ENCODE data around the gene AUTS2. TPM values are rescaled to one million over a fixed set of nuclear protein-coding genes. Genes with fewer than 3 reads are reported as not detected.

The AUTS2 gene
- polyA plus RNA-seq, 3 donors: 0.08 to 0.35 TPM; not detected in 1

DNA sequence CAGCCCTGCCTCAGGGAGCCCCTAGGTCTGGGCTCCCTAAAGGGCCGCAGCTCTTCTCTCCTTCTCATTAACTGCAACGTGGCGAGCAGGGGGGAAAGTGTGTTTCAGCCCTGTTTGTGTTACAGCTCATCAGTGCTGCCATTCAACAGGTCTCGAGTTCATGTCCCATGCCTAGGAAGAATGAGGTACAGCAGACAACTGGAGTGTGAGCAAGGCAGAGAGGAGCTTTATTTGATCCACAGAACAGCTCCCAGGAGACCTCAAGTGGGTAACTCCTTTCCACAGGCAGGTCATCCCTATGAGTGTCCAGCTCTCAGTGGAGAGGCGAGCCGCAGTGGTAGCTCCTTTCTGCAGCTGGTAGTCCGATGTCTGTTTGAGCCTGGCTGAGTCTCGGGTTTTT is 313.1 kb downstream of the AUTS2 start:
- no peaks in the 10 kb centered on the region for H3K4me1 Mint-ChIP-seq
- H3K27ac Mint-ChIP-seq: no peak overlapping the region
- intact Hi-C loops (cut with micrococcal nuclease): no loop called here

DNA sequence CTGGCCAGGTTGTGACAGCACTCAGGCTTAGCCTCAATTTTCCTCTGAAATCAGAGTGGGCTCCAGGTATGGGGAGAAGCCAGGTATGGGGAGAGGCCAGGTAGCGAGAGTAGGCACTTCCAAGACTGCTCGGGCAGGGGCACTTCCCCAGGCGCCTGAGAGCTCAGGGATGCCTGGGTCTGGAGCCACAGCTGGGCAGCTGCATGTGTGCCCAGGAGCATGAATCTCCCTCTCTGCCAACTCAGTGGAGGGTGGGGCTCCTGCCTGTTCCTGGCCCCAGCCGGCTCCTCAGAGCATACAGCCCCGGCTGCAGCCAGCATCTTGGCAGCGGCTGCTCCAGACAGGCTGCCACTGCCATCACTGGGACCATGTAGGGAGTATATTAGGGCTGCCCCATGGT is 313.9 kb downstream of the AUTS2 start:
- no peak overlapping the region for H3K4me3 ChIP-seq (replicated peaks in 1 of 3; ENCODE audit: low read depth in 2 of 3, low read length in 3 of 3)
- peaks cover 10 to 25% of the 10 kb centered on the region in 2 donors for H3K9me3 ChIP-seq (replicated peaks in 1 of 2; ENCODE audit: control insufficient read depth in 1 of 2, insufficient read depth in 1 of 2, low read length in 2 of 2)
- Mint-ChIP-seq H3K27me3 (ENCODE audit: low read depth in 3 of 3) (no peaks in the 10 kb centered on the region), H3K27ac (no peak overlapping the region), H3K4me3 (no peak overlapping the region), H3K9me3 (peaks cover 4 to 19% (median 17%) of the 10 kb centered on the region in 7 donors), H3K4me1 (no peaks in the 10 kb centered on the region), H3K36me3 (no peaks in the 10 kb centered on the region)
- 93% methylated on average over 3 of the region's 6 CpGs for WGBS (ENCODE audit: insufficient coverage)
- H3K79me2 ChIP-seq (ENCODE audit: insufficient read depth, low read length): no peaks in the 10 kb centered on the region
- H3K27me3 ChIP-seq (ENCODE audit: control insufficient read depth in 2 of 2, insufficient read depth in 2 of 2, low read length in 2 of 2): no peaks in the 10 kb centered on the region
- TF ChIP-seq, protein P1, sequence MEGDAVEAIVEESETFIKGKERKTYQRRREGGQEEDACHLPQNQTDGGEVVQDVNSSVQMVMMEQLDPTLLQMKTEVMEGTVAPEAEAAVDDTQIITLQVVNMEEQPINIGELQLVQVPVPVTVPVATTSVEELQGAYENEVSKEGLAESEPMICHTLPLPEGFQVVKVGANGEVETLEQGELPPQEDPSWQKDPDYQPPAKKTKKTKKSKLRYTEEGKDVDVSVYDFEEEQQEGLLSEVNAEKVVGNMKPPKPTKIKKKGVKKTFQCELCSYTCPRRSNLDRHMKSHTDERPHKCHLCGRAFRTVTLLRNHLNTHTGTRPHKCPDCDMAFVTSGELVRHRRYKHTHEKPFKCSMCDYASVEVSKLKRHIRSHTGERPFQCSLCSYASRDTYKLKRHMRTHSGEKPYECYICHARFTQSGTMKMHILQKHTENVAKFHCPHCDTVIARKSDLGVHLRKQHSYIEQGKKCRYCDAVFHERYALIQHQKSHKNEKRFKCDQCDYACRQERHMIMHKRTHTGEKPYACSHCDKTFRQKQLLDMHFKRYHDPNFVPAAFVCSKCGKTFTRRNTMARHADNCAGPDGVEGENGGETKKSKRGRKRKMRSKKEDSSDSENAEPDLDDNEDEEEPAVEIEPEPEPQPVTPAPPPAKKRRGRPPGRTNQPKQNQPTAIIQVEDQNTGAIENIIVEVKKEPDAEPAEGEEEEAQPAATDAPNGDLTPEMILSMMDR (IDR thresholded peaks at IDR 0.05): no peak
- DNase-seq: no peak
- H4K20me1 ChIP-seq (ENCODE audit: insufficient read depth, low read length): no peaks in the 10 kb centered on the region
- H3K4me2 ChIP-seq (replicated peaks; ENCODE audit: extremely low read depth, low read length, poor library complexity, severe bottlenecking): no peak overlapping the region
- no peaks in the 10 kb centered on the region for H3K36me3 ChIP-seq (replicated peaks in 1 of 2; ENCODE audit: control insufficient read depth in 1 of 2, insufficient read depth in 2 of 2, low read length in 2 of 2)
- no peak overlapping the region for H3K27ac ChIP-seq (ENCODE audit: low read depth in 1 of 2, low read length in 2 of 2)
- no peak overlapping the region for H3K9ac ChIP-seq (ENCODE audit: insufficient read depth, low read length, poor library complexity, severe bottlenecking)
- no peaks in the 10 kb centered on the region for H3K4me1 ChIP-seq (ENCODE audit: control insufficient read depth in 1 of 2, insufficient read depth in 2 of 2, low read length in 2 of 2)
- intact Hi-C loops (cut with micrococcal nuclease): no loop called here
- H2AFZ ChIP-seq (ENCODE audit: insufficient read depth, low read depth, low read length, poor library complexity, severe bottlenecking): no peak overlapping the region

More for the DNA sequence above, 313.1 kb downstream of the AUTS2 start:
- 100% methylated on average over 5 of the region's 8 CpGs for WGBS (ENCODE audit: insufficient coverage)
- Mint-ChIP-seq H3K27me3 (ENCODE audit: low read depth in 3 of 3) (no peaks in the 10 kb centered on the region), H3K36me3 (no peaks in the 10 kb centered on the region), H3K4me3 (no peak overlapping the region), H3K9me3 (peaks cover 4 to 19% (median 17%) of the 10 kb centered on the region in 7 donors)
- Histone ChIP-seq H4K20me1 (ENCODE audit: insufficient read depth, low read length) (no peaks in the 10 kb centered on the region), H3K4me3 (replicated peaks in 1 of 3; ENCODE audit: low read depth in 2 of 3, low read length in 3 of 3) (no peak overlapping the region), H3K9ac (ENCODE audit: insufficient read depth, low read length, poor library complexity, severe bottlenecking) (no peak overlapping the region), H3K4me1 (ENCODE audit: control insufficient read depth in 1 of 2, insufficient read depth in 2 of 2, low read length in 2 of 2) (no peaks in the 10 kb centered on the region), H3K27ac (ENCODE audit: low read depth in 1 of 2, low read length in 2 of 2) (no peak overlapping the region), H3K4me2 (replicated peaks; ENCODE audit: extremely low read depth, low read length, poor library complexity, severe bottlenecking) (no peak overlapping the region), H3K9me3 (replicated peaks in 1 of 2; ENCODE audit: control insufficient read depth in 1 of 2, insufficient read depth in 1 of 2, low read length in 2 of 2) (peaks cover 10 to 25% of the 10 kb centered on the region in 2 donors), H3K36me3 (replicated peaks in 1 of 2; ENCODE audit: control insufficient read depth in 1 of 2, insufficient read depth in 2 of 2, low read length in 2 of 2) (no peaks in the 10 kb centered on the region), H2AFZ (ENCODE audit: insufficient read depth, low read depth, low read length, poor library complexity, severe bottlenecking) (no peak overlapping the region), H3K27me3 (ENCODE audit: control insufficient read depth in 2 of 2, insufficient read depth in 2 of 2, low read length in 2 of 2) (no peaks in the 10 kb centered on the region), H3K79me2 (ENCODE audit: insufficient read depth, low read length) (no peaks in the 10 kb centered on the region)
- TF ChIP-seq, protein P1 (IDR thresholded peaks at IDR 0.05): no peak
- DNase-seq: no peak

Measured in CD14-positive monocyte (primary cell).